Activated naive CD4-positive, alpha-beta T cell treated with anti-CD3 and anti-CD28 coated beads for 36 hours (primary cell): Measurements from ENCODE around the gene FOXO6. TPM values are rescaled to one million over a fixed set of nuclear protein-coding genes. Genes with fewer than 3 reads are reported as not detected.

Experiments used
- CTCF ChIA-PET: fragments of 350-600 bp; sonication (Branson Sonifier 250); formaldehyde crosslinking; loops from one replicate; lab custom pipeline; 2021; ENCODE audit warnings: antibody characterized with exemption; lab: Charles Lee
- DNase-seq: peaks from one replicate; pipeline ENCODE4 v3.0.0-alpha.2; 2020
- H3K27ac Mint-ChIP-seq: one replicate; pipeline ENCODE4 v1.8.0; 2021; ENCODE audit warnings: mild to moderate bottlenecking, mixed read lengths
- H3K27me3 Mint-ChIP-seq: one replicate; pipeline ENCODE4 v1.8.0; 2021; ENCODE audit warnings: low read depth, mixed read lengths
- H3K36me3 Mint-ChIP-seq: one replicate; pipeline ENCODE4 v1.8.0; 2021; ENCODE audit warnings: low read depth, mixed read lengths
- H3K4me1 Mint-ChIP-seq: one replicate; pipeline ENCODE4 v1.8.0; 2021; ENCODE audit warnings: low read depth, mixed read lengths
- H3K4me3 Mint-ChIP-seq: one replicate; pipeline ENCODE4 v1.8.0; 2021; ENCODE audit warnings: mild to moderate bottlenecking, moderate library complexity, mixed read lengths
- H3K9me3 Mint-ChIP-seq: one replicate; pipeline ENCODE4 v1.8.0; 2021; ENCODE audit warnings: mixed read lengths
- intact Hi-C: fragments of 100-400 bp; cut with micrococcal nuclease; formaldehyde crosslinking; loops from one replicate; pipeline ENCODE4 v1.15.1; 2023
- total RNA-seq, 2 experiments: library from RNA; stranded (reverse); gene quantifications; one replicate each; pipeline ENCODE4 v1.2.3, GENCODE V29; 2021

FOXO6 gene
- total RNA-seq, 2 experiments from 2014 or later, result 0.15 TPM; not detected in 1

- Mint-ChIP-seq H3K27ac (no peak overlapping the region), H3K4me3 (no peak overlapping the region), H3K27me3 (peaks cover 44% of the 10 kb centered on the region), H3K4me1 (peaks cover 13% of the 10 kb centered on the region), H3K36me3 (no peaks in the 10 kb centered on the region), H3K9me3 (no peaks in the 10 kb centered on the region)
- DNase-seq, result no peak
- intact Hi-C loops, result no loop called here
- CTCF ChIA-PET, result no interaction called here
Measured at GRCh38 chr1:41385398-41386195, 24.4 kb downstream of the FOXO6 start.

- Mint-ChIP-seq H3K9me3 (no peaks in the 10 kb centered on the region), H3K27ac (no peak overlapping the region), H3K27me3 (peaks cover 40% of the 10 kb centered on the region), H3K4me1 (peaks cover 10% of the 10 kb centered on the region), H3K36me3 (no peaks in the 10 kb centered on the region), H3K4me3 (no peak overlapping the region)
- CTCF ChIA-PET, result no interaction called here
- intact Hi-C loops, result no loop called here
- DNase-seq, result no peak
Measured at GRCh38 chr1:41386196-41386663, 25.0 kb downstream of the FOXO6 start.

GRCh38 chr1:41387667-41388091 lies 26.4 kb downstream of the FOXO6 start:
- DNase-seq, result no peak
- Mint-ChIP-seq H3K27me3 (peaks cover 36% of the 10 kb centered on the region), H3K4me1 (peaks cover 7% of the 10 kb centered on the region), H3K4me3 (no peak overlapping the region), H3K27ac (no peak overlapping the region), H3K36me3 (no peaks in the 10 kb centered on the region), H3K9me3 (no peaks in the 10 kb centered on the region)
- CTCF ChIA-PET, result no interaction called here
- intact Hi-C loops, result no loop called here

- Mint-ChIP-seq H3K36me3 (no peaks in the 10 kb centered on the region), H3K27ac (no peak overlapping the region), H3K4me3 (no peak overlapping the region), H3K9me3 (no peaks in the 10 kb centered on the region), H3K27me3 (peaks cover 29% of the 10 kb centered on the region), H3K4me1 (peaks cover 3% of the 10 kb centered on the region)
- no peak for DNase-seq
- CTCF ChIA-PET, result no interaction called here
- intact Hi-C loops, result no loop called here
Measured at GRCh38 chr1:41388510-41388909, 27.3 kb downstream of the FOXO6 start.

- CTCF ChIA-PET, result no interaction called here
- no peaks in the 10 kb centered on the region for H3K36me3 Mint-ChIP-seq
- no peak for DNase-seq
- peaks cover 24% of the 10 kb centered on the region for H3K27me3 Mint-ChIP-seq
- no peak overlapping the region for H3K27ac Mint-ChIP-seq
- H3K9me3 Mint-ChIP-seq, result no peaks in the 10 kb centered on the region
- H3K4me1 Mint-ChIP-seq, result no peaks in the 10 kb centered on the region
- H3K4me3 Mint-ChIP-seq, result no peak overlapping the region
- intact Hi-C loops, result no loop called here
Measured at GRCh38 chr1:41389009-41389408, 27.8 kb downstream of the FOXO6 start.

GRCh38 chr1:41390166-41390565 lies 28.9 kb downstream of the FOXO6 start:
- CTCF ChIA-PET, result no interaction called here
- Mint-ChIP-seq H3K27ac (no peak overlapping the region), H3K4me1 (no peaks in the 10 kb centered on the region), H3K27me3 (peaks cover 12% of the 10 kb centered on the region), H3K36me3 (no peaks in the 10 kb centered on the region), H3K9me3 (no peaks in the 10 kb centered on the region), H3K4me3 (no peak overlapping the region)
- intact Hi-C loops, result no loop called here
- no peak for DNase-seq

GRCh38 chr1:41390573-41390972 lies 29.3 kb downstream of the FOXO6 start:
- intact Hi-C loops, result no loop called here
- H3K4me1 Mint-ChIP-seq, result no peaks in the 10 kb centered on the region
- peaks cover 13% of the 10 kb centered on the region for H3K27me3 Mint-ChIP-seq
- H3K4me3 Mint-ChIP-seq, result no peak overlapping the region
- CTCF ChIA-PET, result no interaction called here
- no peaks in the 10 kb centered on the region for H3K9me3 Mint-ChIP-seq
- DNase-seq, result no peak
- no peaks in the 10 kb centered on the region for H3K36me3 Mint-ChIP-seq
- no peak overlapping the region for H3K27ac Mint-ChIP-seq

GRCh38 chr1:41391834-41392527 lies 30.7 kb downstream of the FOXO6 start:
- H3K27me3 Mint-ChIP-seq, result peaks cover 15% of the 10 kb centered on the region
- H3K9me3 Mint-ChIP-seq, result no peaks in the 10 kb centered on the region
- no peaks in the 10 kb centered on the region for H3K4me1 Mint-ChIP-seq
- H3K4me3 Mint-ChIP-seq, result no peak overlapping the region
- intact Hi-C loops, result no loop called here
- no peak for DNase-seq
- H3K36me3 Mint-ChIP-seq, result no peaks in the 10 kb centered on the region
- CTCF ChIA-PET, result interaction anchor here (0.7 kb wide), 1 partner anchor 123 kb away, joined by 4 read pairs; no protein-coding TSS in a partner anchor
- H3K27ac Mint-ChIP-seq, result no peak overlapping the region

GRCh38 chr1:41392528-41392924 lies 31.3 kb downstream of the FOXO6 start:
- peaks cover 15% of the 10 kb centered on the region for H3K27me3 Mint-ChIP-seq
- CTCF ChIA-PET, result interaction anchor here (0.7 kb wide), 2 partner anchors 36 to 786 kb away, joined by 3 read pairs; no protein-coding TSS in a partner anchor

GRCh38 chr1:41393716-41394368 lies 32.6 kb downstream of the FOXO6 start:
- Mint-ChIP-seq H3K36me3 (no peaks in the 10 kb centered on the region), H3K9me3 (no peaks in the 10 kb centered on the region), H3K4me3 (no peak overlapping the region), H3K27ac (no peak overlapping the region), H3K4me1 (no peaks in the 10 kb centered on the region), H3K27me3 (peaks cover 13% of the 10 kb centered on the region)
- CTCF ChIA-PET, result interaction anchor here (0.9 kb wide), 1 partner anchor 24 kb away, joined by 3 read pairs; no protein-coding TSS in a partner anchor
- intact Hi-C loops, result no loop called here
- DNase-seq, result no peak

More at GRCh38 chr1:41392528-41392924, 31.3 kb downstream of the FOXO6 start:
- DNase-seq, result no peak
- H3K36me3 Mint-ChIP-seq, result no peaks in the 10 kb centered on the region
- H3K9me3 Mint-ChIP-seq, result no peaks in the 10 kb centered on the region
- no peak overlapping the region for H3K4me3 Mint-ChIP-seq
- H3K27ac Mint-ChIP-seq, result no peak overlapping the region
- intact Hi-C loops, result no loop called here
- no peaks in the 10 kb centered on the region for H3K4me1 Mint-ChIP-seq

- CTCF ChIA-PET, result interaction anchor here (0.9 kb wide), 1 partner anchor 23 kb away, joined by 3 read pairs; no protein-coding TSS in a partner anchor
- Mint-ChIP-seq H3K4me3 (no peak overlapping the region), H3K36me3 (no peaks in the 10 kb centered on the region)
Measured at GRCh38 chr1:41394369-41394744, 33.1 kb downstream of the FOXO6 start.

More at GRCh38 chr1:41394369-41394744, 33.1 kb downstream of the FOXO6 start:
- no peaks in the 10 kb centered on the region for H3K4me1 Mint-ChIP-seq
- DNase-seq, result no peak
- H3K27ac Mint-ChIP-seq, result no peak overlapping the region
- intact Hi-C loops, result no loop called here
- no peaks in the 10 kb centered on the region for H3K9me3 Mint-ChIP-seq
- peaks cover 13% of the 10 kb centered on the region for H3K27me3 Mint-ChIP-seq
